GM21529 (cell line): ENCODE measurements around the gene MAFB.

Experiments used
- ATAC-seq: cut with Tn5 transposase; IDR thresholded peaks from one replicate; pipeline ENCODE4 v1.9.1; 2021; ENCODE audit not compliant: unreplicated experiment

Gene MAFB

DNA sequence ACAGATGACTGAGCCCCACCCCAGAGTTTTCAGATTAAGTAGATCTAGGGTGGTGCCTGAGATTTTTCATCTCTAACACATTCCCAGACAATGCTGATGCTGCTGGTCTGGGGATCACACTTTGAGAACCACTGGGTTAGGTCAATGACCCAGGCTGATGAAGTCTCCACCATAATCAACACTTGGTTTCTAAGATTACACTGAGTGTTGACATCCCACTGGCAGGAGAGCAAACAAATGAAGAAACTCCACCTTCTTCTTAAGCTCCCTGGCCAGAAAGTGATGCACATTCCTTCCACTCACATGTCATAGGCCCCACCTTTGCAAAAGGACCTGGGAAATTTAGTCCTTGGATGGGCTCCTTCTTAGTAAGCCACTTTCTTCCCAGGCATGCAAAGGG is 53.1 kb downstream of the MAFB start:
- no peak for ATAC-seq
